GM12892 (cell line): ENCODE data around the gene IRX2.

ENCODE experiments used
- POLR2A ChIP-seq: IDR thresholded peaks from 2 replicates; pipeline ENCODE4 v1.6.1; 2011; ENCODE audit warnings: low read depth, low read length, control low read depth
- POLR2AphosphoS5 ChIP-seq: IDR thresholded peaks from 2 replicates; pipeline ENCODE4 v1.6.1; 2011; ENCODE audit warnings: low read depth, low read length, control low read depth
- TAF1 ChIP-seq: IDR thresholded peaks from 2 replicates; pipeline ENCODE4 v1.6.1; 2011; ENCODE audit warnings: low read depth, mild to moderate bottlenecking, control low read depth, low read length, borderline replicate concordance

GRCh38 chr5:2750758-2751464 lies 566 bp downstream of the IRX2 start:
- TF ChIP-seq TAF1 (no peak), POLR2AphosphoS5 (no peak), POLR2A (no peak)
